Mucosa of descending colon (tissue), 3 donors: ENCODE results near the gene SLC2A8. TPM values are rescaled to one million over a fixed set of nuclear protein-coding genes. Genes with fewer than 3 reads are reported as not detected.
A peak's percentile ranks its signal among the peaks of the same experiment; 100 is the strongest.

ENCODE experiments used
- ATAC-seq: fragments of 200-7000 bp; cut with Tn5 transposase; one replicate; pipeline ENCODE4 v1.9.1; 2020; ENCODE audit warnings: mild to moderate bottlenecking, moderate library complexity
- DNase-seq, 3 donors: peaks; one replicate each; pipeline ENCODE4 v3.0.0-alpha.2; 2020
- H3K36me3 ChIP-seq: fragments of 200-600 bp; one replicate; pipeline ENCODE4 v1.8.0; 2021; ENCODE audit warnings: low read depth, mild to moderate bottlenecking
- H3K4me1 ChIP-seq: fragments of 200-600 bp; one replicate; pipeline ENCODE4 v1.8.0; 2021; ENCODE audit warnings: low read depth, mild to moderate bottlenecking
- H3K4me3 ChIP-seq: fragments of 200-600 bp; one replicate; pipeline ENCODE4 v1.8.0; 2021; ENCODE audit warnings: mild to moderate bottlenecking
- H3K9me3 ChIP-seq: fragments of 200-600 bp; one replicate; pipeline ENCODE4 v1.8.0; 2021; ENCODE audit warnings: mild to moderate bottlenecking
- CTCF ChIP-seq: fragments of 200-600 bp; IDR thresholded peaks from one replicate; pipeline ENCODE4 v1.8.0; 2022; ENCODE audit warnings: antibody characterized with exemption, mild to moderate bottlenecking
- intact Hi-C, 2 donors: fragments of 100-400 bp; cut with DNase I in 1 of 2; cut with micrococcal nuclease in 1 of 2; formaldehyde crosslinking; loops; one replicate each; pipeline versions ENCODE4 v1.11.0 to v1.11.1; 2022; cut with DNase I, micrococcal nuclease
- total RNA-seq, 3 donors: library from RNA; stranded (reverse); fragmentation: NEBNext Ultra II Directional in 2 of 3; extraction: Animal tissue kit (Norgen Biotek cat#: 25700) in 2 of 3; gene quantifications; one replicate each; pipeline versions ENCODE4 v1.2.1 to v1.2.4, GENCODE V29; 2021 to 2023
- donor health status: DM: no; HTN: no; CAD: no; lungs with moderate emphysema.
- donor health status: DM: no; HTN: no; CAD: no.
- donor health status: DM: no; HTN: yes; CAD: no.

Gene SLC2A8
- total RNA-seq, 3 donors from 2014 or later, result 17.3 to 60.1 (median 23.0) TPM

- intact Hi-C loops, result no loop called here
- Histone ChIP-seq H3K9me3 (no peaks in the 10 kb centered on the region), H3K36me3 (no peaks in the 10 kb centered on the region), H3K4me1 (no peaks in the 10 kb centered on the region), H3K4me3 (no peak overlapping the region)
- no peak for TF ChIP-seq CTCF
- DNase-seq (no peak), ATAC-seq (no peak)
Measured at GRCh38 chr9:127353882-127354281, 43.1 kb upstream of the SLC2A8 start.

DNA sequence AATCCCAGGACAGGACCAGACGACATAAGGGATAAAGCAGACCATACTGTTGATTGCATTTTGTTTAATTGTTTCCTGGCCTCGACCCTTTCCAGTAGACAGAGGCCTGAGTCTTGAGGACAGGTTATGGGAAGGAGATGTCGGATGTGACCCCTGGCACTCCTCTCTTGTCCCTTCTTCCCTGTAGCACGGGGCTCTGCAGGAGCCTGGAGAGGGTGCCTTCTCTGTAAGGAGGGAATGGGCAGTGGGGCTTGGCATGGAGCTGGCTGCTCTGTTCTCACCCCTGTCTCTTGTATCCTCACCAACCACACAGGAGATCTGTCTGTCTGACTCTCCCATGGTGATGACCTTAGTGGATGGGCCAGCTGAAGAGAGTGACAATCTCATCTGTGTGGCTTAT lies 40.1 kb upstream of the SLC2A8 start:
- TF ChIP-seq CTCF, result no peak
- Histone ChIP-seq H3K9me3 (no peaks in the 10 kb centered on the region), H3K4me1 (peaks cover 8% of the 10 kb centered on the region), H3K4me3 (no peak overlapping the region), H3K36me3 (no peaks in the 10 kb centered on the region)
- DNase-seq (no peak), ATAC-seq (no peak)
- intact Hi-C loops, result no loop called here

- no peak for TF ChIP-seq CTCF
- Histone ChIP-seq H3K9me3 (no peaks in the 10 kb centered on the region), H3K36me3 (no peaks in the 10 kb centered on the region), H3K4me1 (peaks cover 8% of the 10 kb centered on the region), H3K4me3 (no peak overlapping the region)
- no peak for DNase-seq
- intact Hi-C loops, result no loop called here
- ATAC-seq, result no peak
Measured at GRCh38 chr9:127358023-127358535, 38.9 kb upstream of the SLC2A8 start.

GRCh38 chr9:127358770-127359169 lies 38.2 kb upstream of the SLC2A8 start:
- no peak for DNase-seq
- Histone ChIP-seq H3K4me3 (no peak overlapping the region), H3K36me3 (no peaks in the 10 kb centered on the region), H3K9me3 (no peaks in the 10 kb centered on the region), H3K4me1 (peaks cover 8% of the 10 kb centered on the region)
- no peak for TF ChIP-seq CTCF
- intact Hi-C loops, result no loop called here
- no peak for ATAC-seq

- TF ChIP-seq CTCF, result no peak
- no peak overlapping the region for H3K4me3 ChIP-seq
- ATAC-seq, result no peak
- no peaks in the 10 kb centered on the region for H3K36me3 ChIP-seq
- no peaks in the 10 kb centered on the region for H3K9me3 ChIP-seq
- H3K4me1 ChIP-seq, result peaks cover 8% of the 10 kb centered on the region
- DNase-seq, result no peak
- intact Hi-C loops, result no loop called here
Measured at GRCh38 chr9:127360250-127360649, 36.7 kb upstream of the SLC2A8 start.

- H3K4me3 ChIP-seq, result no peak overlapping the region
- intact Hi-C loops, result no loop called here
- peak; percentile 32 for ATAC-seq
- DNase-seq, result no peak
- H3K36me3 ChIP-seq, result no peaks in the 10 kb centered on the region
- no peak for TF ChIP-seq CTCF
- H3K4me1 ChIP-seq, result peaks cover 8% of the 10 kb centered on the region
- H3K9me3 ChIP-seq, result no peaks in the 10 kb centered on the region
Measured at GRCh38 chr9:127360829-127361228, 36.1 kb upstream of the SLC2A8 start.
